HCT116 (cell line): ENCODE results near the gene RBP5.

ENCODE experiments used
- ATF3 ChIP-seq: IDR thresholded peaks from 2 replicates; pipeline ENCODE4 v1.6.1; 2012
- CEBPB ChIP-seq: IDR thresholded peaks from 2 replicates; pipeline ENCODE4 v1.6.1; 2012; ENCODE audit warnings: low read depth
- CTCF ChIP-seq, 3 experiments: fragments of 200-600 bp in 1 of 3; sonication (generic) in 1 of 3; IDR thresholded peaks in 2 of 3; conservative IDR thresholded peaks in 1 of 3; 2 replicates each; pipeline ENCODE4 v1.5.1; 2012 to 2017; ENCODE audit warnings: low read depth in 2 of 3, low read length in 2 of 3, antibody characterized with exemption in 1 of 3, borderline replicate concordance in 1 of 3, control low read depth in 1 of 3, mild to moderate bottlenecking in 1 of 3, mixed read lengths in 1 of 3, mixed run types in 1 of 3, moderate library complexity in 1 of 3; ENCODE audit not compliant: insufficient read depth in 1 of 3
- SP1 ChIP-seq: IDR thresholded peaks from 2 replicates; pipeline ENCODE4 v1.6.1; 2012; ENCODE audit warnings: low read depth
- YY1 ChIP-seq: IDR thresholded peaks from 2 replicates; pipeline ENCODE4 v1.6.1; 2011; ENCODE audit warnings: low read length, low read depth, moderate library complexity, mild to moderate bottlenecking; ENCODE audit not compliant: insufficient replicate concordance; ENCODE audit errors: extremely low read depth
- ZNF274 ChIP-seq: fragments of 200-500 bp; sonication (Bioruptor generic); IDR thresholded peaks from 2 replicates; pipeline ENCODE4 v1.6.1; 2014; ENCODE audit warnings: mild to moderate bottlenecking, low read depth, low read length, inconsistent platforms

- TF ChIP-seq ZNF274 (no peak), CTCF (IDR thresholded peaks at IDR 0.05 in 2 of 3, conservative IDR thresholded peaks at IDR 0.05 in 1 of 3; ENCODE audit: borderline replicate concordance in 1 of 3, insufficient read depth in 1 of 3, low read depth in 2 of 3, low read length in 2 of 3) (no peak), SP1 (no peak), CEBPB (no peak), YY1 (no peak), ATF3 (no peak)
Measured at GRCh38 chr12:7116196-7116595, 12.5 kb downstream of the RBP5 start.
